ENCODE data around the gene MDFIC2.

DNA sequence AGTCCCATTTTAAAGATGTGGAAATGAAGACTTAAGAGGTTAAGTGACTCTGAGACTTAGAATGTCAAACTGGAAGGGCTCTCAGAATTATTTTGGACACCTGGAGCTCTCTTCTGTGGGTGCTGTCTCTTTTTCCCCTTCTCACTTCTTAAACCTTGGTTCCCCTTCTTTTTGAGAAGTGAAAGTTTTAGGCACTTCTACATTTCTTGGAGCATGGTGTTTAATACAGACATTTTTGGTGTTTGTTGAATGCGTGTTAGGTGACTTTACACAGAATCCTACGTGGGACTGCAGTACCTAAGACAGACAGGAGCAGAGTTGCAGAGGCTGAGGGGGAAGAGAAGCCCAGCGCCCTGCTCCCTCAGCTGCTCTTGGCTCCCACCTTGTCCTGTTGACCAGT, 133.3 kb downstream of the MDFIC2 start:
- TF ChIP-seq, protein P1, sequence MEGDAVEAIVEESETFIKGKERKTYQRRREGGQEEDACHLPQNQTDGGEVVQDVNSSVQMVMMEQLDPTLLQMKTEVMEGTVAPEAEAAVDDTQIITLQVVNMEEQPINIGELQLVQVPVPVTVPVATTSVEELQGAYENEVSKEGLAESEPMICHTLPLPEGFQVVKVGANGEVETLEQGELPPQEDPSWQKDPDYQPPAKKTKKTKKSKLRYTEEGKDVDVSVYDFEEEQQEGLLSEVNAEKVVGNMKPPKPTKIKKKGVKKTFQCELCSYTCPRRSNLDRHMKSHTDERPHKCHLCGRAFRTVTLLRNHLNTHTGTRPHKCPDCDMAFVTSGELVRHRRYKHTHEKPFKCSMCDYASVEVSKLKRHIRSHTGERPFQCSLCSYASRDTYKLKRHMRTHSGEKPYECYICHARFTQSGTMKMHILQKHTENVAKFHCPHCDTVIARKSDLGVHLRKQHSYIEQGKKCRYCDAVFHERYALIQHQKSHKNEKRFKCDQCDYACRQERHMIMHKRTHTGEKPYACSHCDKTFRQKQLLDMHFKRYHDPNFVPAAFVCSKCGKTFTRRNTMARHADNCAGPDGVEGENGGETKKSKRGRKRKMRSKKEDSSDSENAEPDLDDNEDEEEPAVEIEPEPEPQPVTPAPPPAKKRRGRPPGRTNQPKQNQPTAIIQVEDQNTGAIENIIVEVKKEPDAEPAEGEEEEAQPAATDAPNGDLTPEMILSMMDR (IDR thresholded peaks at IDR 0.05; ENCODE audit: low read length) = no peak
- TF ChIP-seq EZH2 (optimal IDR thresholded peaks at IDR 0.05; ENCODE audit: low read depth, low read length) (no peak), EZH2phosphoT487 (IDR thresholded peaks at IDR 0.05; ENCODE audit: low read length) (no peak)

Data from MM.1S (cell line).